Right lobe of liver (tissue), 6 donors: ENCODE results near the gene RPRD1A. TPM values are rescaled to one million over a fixed set of nuclear protein-coding genes. Genes with fewer than 3 reads are reported as not detected.

Source experiments
- ATAC-seq, 4 donors: fragments of 200-7000 bp; cut with Tn5 transposase; one replicate each; pipeline ENCODE4 v1.9.1; 2020; ENCODE audit warnings: mild to moderate bottlenecking in 4 of 4, moderate library complexity in 4 of 4
- DNase-seq, 3 donors: peaks; one replicate each; pipeline ENCODE4 v3.0.0-alpha.2; 2020
- H3K27ac ChIP-seq, 3 donors: fragments of 200-600 bp; one replicate each; pipeline ENCODE4 v1.8.0; 2022
- H3K27me3 ChIP-seq, 2 donors: fragments of 200-600 bp; one replicate each; pipeline ENCODE4 v1.8.0; 2022
- H3K36me3 ChIP-seq, 4 donors: fragments of 200-600 bp; sonication (generic) in 1 of 4; one replicate each; pipeline versions ENCODE4 v1.5.1 to v1.8.0; 2017 to 2022; ENCODE audit warnings: control low read depth in 1 of 4
- H3K4me1 ChIP-seq, 4 donors: fragments of 200-600 bp; sonication (generic) in 1 of 4; one replicate each; pipeline versions ENCODE4 v1.5.1 to v1.8.0; 2017 to 2022; ENCODE audit warnings: control low read depth in 1 of 4
- H3K4me3 ChIP-seq, 3 donors: fragments of 200-600 bp; one replicate each; pipeline ENCODE4 v1.8.0; 2022
- H3K9me3 ChIP-seq, 4 donors: fragments of 200-600 bp; sonication (generic) in 1 of 4; one replicate each; pipeline versions ENCODE4 v1.5.1 to v1.8.0; 2017 to 2022; ENCODE audit warnings: control low read depth in 1 of 4
- CTCF ChIP-seq, 4 donors: fragments of 200-600 bp in 3 of 4; fragments of 450-650 bp in 1 of 4; IDR thresholded peaks; one replicate each; pipeline versions ENCODE4 v1.5.1 to v1.8.0; 2016 to 2022; ENCODE audit warnings: antibody characterized with exemption in 4 of 4, mild to moderate bottlenecking in 2 of 4
- POLR2A ChIP-seq: fragments of 450-650 bp; IDR thresholded peaks from one replicate; pipeline ENCODE4 v1.6.1; 2017; ENCODE audit warnings: antibody characterized with exemption, mild to moderate bottlenecking
- WGBS: methylation state at CpG from one replicate; pipeline ENCODE4 v1.1.6; 2018; ENCODE audit warnings: low coverage, low lambda C conversion rate; ENCODE audit not compliant: insufficient coverage; ENCODE audit errors: missing lambda C conversion rate; 5-methylcytosine and 5-hydroxymethylcytosine counted together
- intact Hi-C, 2 donors: fragments of 100-400 bp; cut with DNase I; formaldehyde crosslinking; loops; one replicate each; pipeline versions ENCODE4 v1.11.2 to v1.14.1; 2022
- total RNA-seq, 6 experiments: library from RNA; depleted of rRNA in 2 of 6; stranded (reverse); fragments of >200 nt in 2 of 6; fragmentation: NEBNext Ultra II Directional in 3 of 6; extraction: Animal tissue kit (Norgen Biotek cat#: 25700) in 3 of 6; gene quantifications; one replicate each; pipeline versions ENCODE4 v1.1.0 to v1.2.4, GENCODE V29; 2016 to 2023
- donor health status: DM: no; HTN: yes; CAD: no.
- donor health status: DM: no; HTN: no; CAD: no.
- donor health status: DM: no; HTN: no; CAD: no.
- donor health status: DM: no; HTN: yes; CAD: no.
- donor health status: DM: no; HTN: yes; CAD: no.

RPRD1A gene
- total RNA-seq, 6 experiments from 2014 or later: 14.4 to 28.6 (median 20.9) TPM

GRCh38 chr18:35999925-36000324, 67.4 kb downstream of the RPRD1A start:
- intact Hi-C loops: no loop called here
- WGBS: 63% methylated on average over 1 of the region's 1 CpG
- ATAC-seq: no peak
- no peak for TF ChIP-seq CTCF (IDR thresholded peaks at IDR 0.05)
- TF ChIP-seq POLR2A: no peak
- Histone ChIP-seq H3K27ac (no peak overlapping the region), H3K36me3 (no peaks in the 10 kb centered on the region), H3K27me3 (no peaks in the 10 kb centered on the region), H3K4me3 (no peak overlapping the region), H3K9me3 (no peaks in the 10 kb centered on the region), H3K4me1 (no peaks in the 10 kb centered on the region)
- no peak for DNase-seq

- intact Hi-C loops: no loop called here
- TF ChIP-seq POLR2A (no peak), CTCF (IDR thresholded peaks at IDR 0.05) (no peak)
- no peaks in the 10 kb centered on the region for H3K9me3 ChIP-seq
- WGBS: 85% methylated on average over 1 of the region's 1 CpG
- ATAC-seq: no peak
- H3K4me1 ChIP-seq: no peaks in the 10 kb centered on the region
- H3K36me3 ChIP-seq: no peaks in the 10 kb centered on the region
- H3K27me3 ChIP-seq: no peaks in the 10 kb centered on the region
- no peak for DNase-seq
- no peak overlapping the region for H3K27ac ChIP-seq
- H3K4me3 ChIP-seq: no peak overlapping the region
Observed at GRCh38 chr18:35998967-35999366, 68.4 kb downstream of the RPRD1A start.

- no peaks in the 10 kb centered on the region for H3K9me3 ChIP-seq
- peak; percentile 63 to 90 (median 76) for ATAC-seq
- no peaks in the 10 kb centered on the region for H3K4me1 ChIP-seq
- no peaks in the 10 kb centered on the region for H3K27me3 ChIP-seq
- no peak overlapping the region for H3K4me3 ChIP-seq
- DNase-seq: peak in 2 of 3 donors; percentile 55 to 56
- H3K36me3 ChIP-seq: peaks cover 0 to 25% (median 2%) of the 10 kb centered on the region in 4 donors
- intact Hi-C loops: no loop called here
- WGBS: 50% methylated on average over 6 of the region's 6 CpGs
- TF ChIP-seq CTCF (IDR thresholded peaks at IDR 0.05): no peak
- TF ChIP-seq POLR2A: no peak
- H3K27ac ChIP-seq: no peak overlapping the region
Observed at GRCh38 chr18:35993013-35993412, 74.3 kb downstream of the RPRD1A start.

- intact Hi-C loops: no loop called here
- no peak for ATAC-seq
Observed at GRCh38 chr18:35991696-35992095, 75.7 kb downstream of the RPRD1A start.

More at GRCh38 chr18:35991696-35992095, 75.7 kb downstream of the RPRD1A start:
- H3K4me1 ChIP-seq: no peaks in the 10 kb centered on the region
- H3K27ac ChIP-seq: no peak overlapping the region
- no peak for TF ChIP-seq POLR2A
- TF ChIP-seq CTCF (IDR thresholded peaks at IDR 0.05): no peak
- peaks cover 0 to 25% (median 2%) of the 10 kb centered on the region in 4 donors for H3K36me3 ChIP-seq
- no peak for DNase-seq
- no peaks in the 10 kb centered on the region for H3K27me3 ChIP-seq
- H3K9me3 ChIP-seq: no peaks in the 10 kb centered on the region
- no peak overlapping the region for H3K4me3 ChIP-seq
